ENCODE results near the gene SNX17. TPM values are rescaled to one million over a fixed set of nuclear protein-coding genes. Genes with fewer than 3 reads are reported as not detected.

The SNX17 gene
- total and polyA plus RNA-seq, 2 donors (not counting 3 experiments of a cell fraction or from before 2014, with no cell fraction given) = 103 to 130 TPM

GRCh38 chr2:27372937-27373336, 2.5 kb downstream of the SNX17 start:
- dilution Hi-C loops (cut with MboI; ENCODE audit: extremely low pct_ligation_motif_present, low sequenced_read_pairs) (no loop called here), intact Hi-C loops (cut with micrococcal nuclease) (loop anchor here (5.0 kb wide), 2 partner anchors 126 to 161 kb away; partner anchors contain the start of genes ATRAID and SLC5A6)
- no peak for TF ChIP-seq POLR2A (IDR thresholded peaks at IDR 0.05; ENCODE audit: low read depth, low read length)
- no peak for TF ChIP-seq GATA2 (IDR thresholded peaks at IDR 0.05; ENCODE audit: insufficient read depth, insufficient read length, low read depth, low read length)
- no peak for TF ChIP-seq POLR2AphosphoS5 (IDR thresholded peaks at IDR 0.05; ENCODE audit: insufficient read depth, low read depth, low read length)
- no peak for TF ChIP-seq MAX (IDR thresholded peaks at IDR 0.05; ENCODE audit: insufficient read depth, insufficient read length)
- no peak for TF ChIP-seq FOS (IDR thresholded peaks at IDR 0.05; ENCODE audit: borderline replicate concordance, insufficient read depth, low read length)
- TF ChIP-seq MYC (IDR thresholded peaks at IDR 0.05; ENCODE audit: low read depth, low read length) = no peak
- no peak for TF ChIP-seq JUN (IDR thresholded peaks at IDR 0.05; ENCODE audit: borderline replicate concordance, insufficient read depth, insufficient read length, low read depth)
- TF ChIP-seq CTCF (IDR thresholded peaks at IDR 0.05; ENCODE audit: extremely low read depth in 1 of 2, insufficient read depth in 1 of 2, low read depth in 1 of 2, low read length in 2 of 2) = no peak
- TF ChIP-seq EZH2 (IDR thresholded peaks at IDR 0.05; ENCODE audit: borderline replicate concordance, low read depth, low read length, severe bottlenecking) = no peak
- CTCF ChIA-PET = no interaction called here
- Histone ChIP-seq H3K9me1 (replicated peaks; ENCODE audit: control insufficient read depth, extremely low read depth, insufficient read depth, low read length) (no peaks in the 10 kb centered on the region), H3K79me2 (ENCODE audit: control insufficient read depth, insufficient read depth, low read length) (peaks cover 30% of the 10 kb centered on the region), H3K27me3 (ENCODE audit: control insufficient read depth in 2 of 2, insufficient read depth in 2 of 2, low read length in 2 of 2) (no peaks in the 10 kb centered on the region), H3K4me2 (ENCODE audit: insufficient read depth, low read length) (no peak overlapping the region), H3K4me3 (replicated peaks in 1 of 3; ENCODE audit: insufficient read depth in 1 of 3, low read depth in 1 of 3, low read length in 3 of 3) (no peak overlapping the region), H3K36me3 (ENCODE audit: control insufficient read depth in 2 of 2, extremely low read depth in 1 of 2, insufficient read depth in 2 of 2, low read length in 2 of 2) (peaks cover 16 to 41% of the 10 kb centered on the region in 2 experiments), H3K9me3 (replicated peaks; ENCODE audit: control insufficient read depth, insufficient read depth, low read length) (no peaks in the 10 kb centered on the region), H2AFZ (ENCODE audit: low read depth, low read length) (no peak overlapping the region), H3K9ac (replicated peaks; ENCODE audit: extremely low read depth, insufficient read depth, low read length) (no peak overlapping the region), H4K20me1 (replicated peaks; ENCODE audit: control insufficient read depth, extremely low read depth, insufficient read depth, low read length) (no peaks in the 10 kb centered on the region), H3K27ac (ENCODE audit: insufficient read depth, low read depth, low read length) (no peak overlapping the region), H3K4me1 (ENCODE audit: control insufficient read depth, extremely low read depth, insufficient read depth, low read length) (peaks cover 14% of the 10 kb centered on the region)
- POLR2A ChIA-PET = no interaction called here
- DNase-seq (ENCODE audit: low read depth, low spot score) (no peak), FAIRE-seq (no peak)
- no TSS peak for BruUV-seq (replicated peaks)
